Stimulated activated CD4-positive, alpha-beta T cell treated with anti-CD3 and anti-CD28 coated beads, Interleukin-15, amount 100 ng/mL, for 24 hours (primary cell): ENCODE data around the gene SLC11A1.

Experiments
- DNase-seq: peaks from one replicate; pipeline ENCODE4 v3.0.0-alpha.2; 2020

Gene SLC11A1

GRCh38 chr2:218381916-218382366, at the start of gene SLC11A1:
SLC11A1 (plus strand) TSS chr2:218382273; CDS start chr2:218382369, 96 bp downstream.
- no peak for DNase-seq

- no peak for DNase-seq
These were observed 49.8 kb upstream of the SLC11A1 start for GRCh38 chr2:218332288-218332687.

GRCh38 chr2:218332920-218333645, 49.0 kb upstream of the SLC11A1 start:
- no peak for DNase-seq

- DNase-seq: no peak
These were observed 47.5 kb upstream of the SLC11A1 start for GRCh38 chr2:218334531-218334930.

DNA sequence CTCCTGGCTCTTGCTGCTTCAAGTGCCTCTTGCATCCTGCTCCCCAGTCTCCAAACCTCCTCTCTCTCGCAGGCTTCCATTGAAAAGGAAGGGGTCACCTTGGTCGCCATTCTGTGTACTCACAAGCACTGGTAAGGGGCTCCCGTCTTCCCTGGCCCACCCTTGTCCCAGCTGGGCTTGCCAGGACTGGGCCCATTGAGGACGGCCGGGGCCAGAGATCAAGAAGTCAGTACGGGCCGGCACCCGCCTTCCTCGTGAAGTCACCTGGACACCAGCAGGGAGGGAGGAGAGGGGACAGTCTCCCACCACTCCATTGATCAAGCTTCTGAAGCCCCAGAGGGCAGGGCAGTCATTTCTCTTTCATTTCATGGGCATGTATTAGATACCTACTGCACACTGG, 41.4 kb upstream of the SLC11A1 start:
- no peak for DNase-seq

- no peak for DNase-seq
These were observed 40.7 kb upstream of the SLC11A1 start for GRCh38 chr2:218341381-218341780.

- no peak for DNase-seq
These were observed 39.2 kb upstream of the SLC11A1 start for GRCh38 chr2:218342837-218343236.

DNA sequence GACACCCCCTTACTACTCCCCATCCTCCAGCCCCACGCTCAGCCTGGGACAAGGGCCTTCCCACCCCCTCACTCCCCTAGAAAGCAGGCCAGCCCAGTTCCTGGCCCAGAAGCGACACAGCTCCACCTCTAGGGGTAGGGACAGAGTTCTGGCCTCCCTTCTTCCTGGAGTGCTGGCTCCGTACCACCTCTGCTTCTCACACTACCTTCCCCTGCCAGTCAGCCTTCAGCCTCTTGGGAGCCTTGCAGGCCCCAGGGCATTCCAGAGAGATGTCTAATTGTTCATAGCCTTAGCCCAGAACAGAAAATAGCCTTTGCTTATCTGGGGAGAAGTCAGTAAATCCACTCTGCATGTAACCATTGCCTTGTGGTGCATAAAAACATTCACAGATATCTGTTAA, 38.5 kb upstream of the SLC11A1 start:
- DNase-seq: no peak

- DNase-seq: no peak
These were observed 37.9 kb upstream of the SLC11A1 start for GRCh38 chr2:218344090-218344754.

DNA sequence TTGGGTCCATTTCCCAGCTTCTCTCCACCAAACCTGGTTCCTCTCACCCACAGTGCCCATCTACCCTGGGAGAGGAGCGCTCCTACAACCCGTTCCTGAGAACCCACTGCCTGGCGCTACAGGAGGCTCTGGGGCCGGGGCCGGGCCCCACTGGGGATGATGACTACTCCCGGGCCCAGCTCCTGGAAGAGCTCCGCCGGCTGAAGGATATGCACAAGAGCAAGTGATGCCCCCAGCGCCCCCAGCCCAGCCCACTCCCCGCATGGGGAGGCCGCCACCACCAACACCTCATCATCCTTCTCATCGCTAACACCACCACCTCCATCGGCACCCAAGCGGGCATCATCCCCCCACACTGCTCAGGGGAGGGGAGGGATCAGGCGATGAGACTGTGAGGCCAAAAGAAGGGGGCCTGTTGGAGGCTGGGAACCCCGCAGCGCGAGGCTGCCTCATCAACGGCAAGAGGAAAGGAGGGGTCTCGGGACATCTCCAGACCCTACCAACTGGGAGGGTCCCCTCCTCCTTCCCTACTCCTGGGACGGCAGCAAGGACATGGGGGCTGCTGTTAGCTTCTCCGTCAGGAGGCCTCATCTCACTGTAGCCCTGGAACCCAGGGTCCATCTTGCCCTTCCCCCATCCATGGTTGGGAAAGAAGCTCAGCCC, 37.2 kb upstream of the SLC11A1 start:
- no peak for DNase-seq

DNA sequence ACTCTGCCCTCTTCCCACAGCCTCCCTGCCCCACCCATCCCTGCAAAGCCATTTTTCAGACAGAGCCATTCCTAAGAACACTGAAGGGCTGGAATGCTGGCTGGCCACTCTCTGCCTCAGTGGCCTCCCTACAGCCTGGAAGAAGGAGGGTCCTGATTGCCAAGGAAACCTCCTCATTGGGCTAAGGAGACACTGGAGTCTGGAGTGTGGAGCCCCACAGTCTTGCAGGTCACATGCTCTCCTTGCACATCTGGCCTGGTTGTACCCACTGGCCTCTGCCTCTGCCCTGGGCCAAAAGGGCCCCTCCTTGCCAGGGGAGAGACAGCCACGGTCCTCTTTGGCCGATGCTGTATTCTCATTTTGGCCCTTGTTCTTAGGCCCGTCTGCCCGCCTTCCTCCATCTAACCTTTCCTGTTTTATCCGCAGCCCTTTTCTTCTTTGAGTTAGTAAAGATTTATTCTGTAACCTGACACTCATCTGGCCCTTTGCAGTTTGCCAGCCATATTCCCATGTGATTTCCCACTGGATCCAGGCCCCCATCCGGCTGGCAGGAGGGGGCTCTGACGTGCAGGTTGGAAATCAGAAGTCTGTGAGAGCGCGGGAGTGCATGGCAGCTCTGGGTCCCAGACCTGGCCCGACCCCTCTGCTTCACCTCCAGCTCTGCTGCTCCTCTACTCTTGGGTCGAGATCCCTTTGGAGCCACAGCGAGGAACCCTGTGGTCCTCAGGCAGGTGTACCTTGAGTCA, 36.4 kb upstream of the SLC11A1 start:
- no peak for DNase-seq

DNA sequence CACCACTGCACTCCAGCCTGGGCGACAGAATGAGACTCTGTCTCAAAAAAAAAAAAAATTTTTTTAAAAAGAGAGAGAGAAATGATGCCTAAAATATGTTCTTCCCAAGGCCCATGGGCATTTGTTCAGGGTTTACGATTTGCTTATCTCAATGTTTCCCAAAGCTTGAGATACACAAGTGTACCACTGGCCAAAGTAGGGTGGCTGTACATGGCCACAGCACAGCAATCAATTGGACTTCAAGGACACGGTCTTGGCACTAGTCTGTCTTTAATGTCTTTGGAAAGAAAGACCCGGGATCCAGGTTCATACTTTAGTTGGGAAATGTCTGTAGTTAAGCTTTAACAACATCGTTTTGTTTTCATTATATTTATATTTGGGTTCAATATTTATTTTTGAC, 34.9 kb upstream of the SLC11A1 start:
- DNase-seq: no peak

- DNase-seq: no peak
These were observed 28.0 kb upstream of the SLC11A1 start for GRCh38 chr2:218354045-218354444.

- DNase-seq: no peak
These were observed 27.1 kb upstream of the SLC11A1 start for GRCh38 chr2:218354850-218355443.

- DNase-seq: no peak
These were observed 24.6 kb upstream of the SLC11A1 start for GRCh38 chr2:218357236-218358177.

DNA sequence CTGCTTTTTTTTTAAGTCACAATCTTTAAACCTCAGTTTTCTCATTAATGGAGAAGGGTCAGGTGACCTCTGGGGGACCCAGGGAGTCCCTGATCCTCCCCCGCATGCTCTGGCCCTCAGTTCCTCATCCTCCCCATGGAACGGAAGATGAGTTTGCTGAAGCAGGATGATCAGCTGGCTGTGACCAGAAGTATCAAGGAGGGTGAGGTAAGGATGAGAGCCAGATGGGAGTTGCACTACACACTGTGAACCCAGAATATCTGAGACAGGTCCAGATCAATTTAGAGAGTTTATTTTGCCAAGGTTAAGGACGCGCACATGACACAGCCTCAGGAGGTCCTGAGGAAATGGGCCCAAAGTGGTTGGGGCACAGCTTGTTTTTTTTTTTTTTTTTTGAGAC, 21.6 kb upstream of the SLC11A1 start:
- DNase-seq: no peak

DNA sequence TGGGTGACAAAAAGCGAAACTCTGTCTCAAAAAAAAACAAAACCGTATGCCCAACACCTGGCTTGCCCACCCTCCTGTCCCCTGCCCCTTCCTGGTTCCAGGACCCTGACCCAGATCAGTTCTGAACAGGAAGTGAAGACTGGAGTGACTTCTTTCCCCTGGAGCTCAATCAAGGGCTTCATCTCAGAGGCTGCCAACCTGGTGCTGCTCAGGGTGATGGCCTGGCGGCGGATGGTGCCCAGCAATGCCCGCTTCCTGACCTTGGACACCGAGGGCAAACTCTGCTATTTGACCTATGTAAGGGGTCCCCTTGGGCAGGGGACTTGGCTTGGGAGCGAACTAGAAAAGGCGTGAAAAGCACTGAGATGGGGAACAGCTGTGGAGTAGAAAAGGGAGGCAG, 19.5 kb upstream of the SLC11A1 start:
- DNase-seq: no peak

GRCh38 chr2:218363736-218364135, 18.3 kb upstream of the SLC11A1 start:
- no peak for DNase-seq

- DNase-seq: no peak
These were observed 17.9 kb upstream of the SLC11A1 start for GRCh38 chr2:218364196-218364595.

GRCh38 chr2:218366621-218367414, 15.3 kb upstream of the SLC11A1 start:
- DNase-seq: no peak
